HG03196 (cell line): ENCODE data around the gene KLF7.

ENCODE experiments used
- ATAC-seq: cut with Tn5 transposase; IDR thresholded peaks from one replicate; pipeline ENCODE4 v1.9.1; 2021; ENCODE audit not compliant: unreplicated experiment

KLF7 gene

DNA sequence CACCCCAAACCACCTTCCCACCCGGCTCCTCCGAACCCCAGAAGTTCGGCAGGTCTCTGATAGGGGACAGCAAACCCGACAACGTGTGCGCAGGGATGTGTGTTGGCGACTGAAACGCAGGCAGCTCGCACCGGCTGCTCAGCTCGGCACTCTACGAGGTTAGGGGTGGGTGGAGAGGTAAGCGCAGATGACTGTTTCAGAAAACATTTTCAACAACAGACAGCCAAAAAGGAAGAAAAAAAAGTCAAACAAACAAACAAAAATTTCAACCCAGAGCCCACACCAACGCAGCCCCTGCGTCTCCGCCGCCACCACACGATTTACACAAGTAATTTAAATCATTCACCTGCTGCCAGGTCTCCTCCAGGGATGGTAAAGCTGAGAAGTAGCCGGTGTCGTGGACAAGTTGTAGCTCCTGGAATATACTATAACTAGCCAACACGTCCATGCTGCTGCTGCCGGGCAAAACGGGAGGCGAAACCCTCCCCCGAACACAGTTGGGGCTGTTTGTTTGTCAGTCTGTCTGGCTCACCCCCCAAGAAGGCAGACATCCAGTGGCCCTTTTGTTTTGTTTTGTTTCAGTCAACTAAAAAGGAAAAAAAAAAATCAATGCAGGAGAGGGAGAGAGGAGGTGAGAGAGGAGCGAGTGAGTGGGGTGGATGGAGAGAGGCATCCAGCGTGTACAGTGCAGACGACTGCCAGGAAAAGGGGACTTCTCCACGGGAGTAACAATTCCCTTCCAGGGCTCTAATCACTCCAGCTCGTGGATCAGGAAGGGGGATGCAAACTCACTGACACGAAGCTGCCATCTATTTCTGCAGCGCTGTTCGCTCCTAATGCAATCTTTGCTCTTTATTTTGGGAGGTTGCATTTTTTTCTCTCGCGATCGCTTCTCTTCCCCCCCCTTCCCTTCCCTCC, at the start of gene KLF7:
TSS of gene KLF7 (minus strand) at position 828 of the 918 bp plus-strand sequence. CDS start at position 448, 380 bp downstream.
- no peak for ATAC-seq

DNA sequence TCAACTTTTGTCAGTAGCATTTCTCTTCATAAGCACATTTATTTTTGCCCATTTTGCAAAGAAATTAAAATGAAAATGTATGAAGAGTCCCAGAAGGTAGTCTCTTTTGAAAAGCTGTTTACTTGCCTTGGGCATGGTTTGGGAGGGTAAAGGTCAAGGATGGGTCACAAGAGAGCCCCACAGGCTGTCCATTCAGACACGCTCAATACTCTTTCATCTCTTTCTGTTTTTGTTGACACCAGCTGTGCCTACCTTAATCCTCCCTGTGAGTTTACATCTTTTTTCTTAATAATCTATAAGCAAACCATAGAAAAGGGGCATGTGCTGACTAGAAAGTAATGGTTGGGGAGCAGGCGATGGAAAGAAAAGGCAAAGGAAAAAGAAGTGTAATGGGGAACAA, 49.6 kb upstream of the KLF7 start:
- no peak for ATAC-seq

DNA sequence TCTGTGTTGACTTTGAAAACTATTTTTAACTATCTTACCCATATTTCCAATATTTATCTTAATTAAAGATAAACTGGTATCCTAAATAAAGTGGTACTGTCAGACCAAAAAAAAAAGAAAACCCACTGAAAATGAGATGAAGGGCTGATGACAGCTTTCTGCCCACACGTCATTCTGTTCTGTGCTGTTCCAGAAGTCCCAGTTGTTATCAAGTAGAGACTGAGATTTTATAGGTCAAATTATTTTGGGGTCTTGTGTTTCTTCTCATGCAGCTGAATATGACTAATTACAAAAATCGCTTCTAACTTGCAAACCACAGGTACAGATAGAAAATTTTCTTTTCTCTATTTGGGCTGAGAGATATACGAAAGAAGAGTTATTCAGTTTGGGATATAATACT, 48.7 kb upstream of the KLF7 start:
- no peak for ATAC-seq

DNA sequence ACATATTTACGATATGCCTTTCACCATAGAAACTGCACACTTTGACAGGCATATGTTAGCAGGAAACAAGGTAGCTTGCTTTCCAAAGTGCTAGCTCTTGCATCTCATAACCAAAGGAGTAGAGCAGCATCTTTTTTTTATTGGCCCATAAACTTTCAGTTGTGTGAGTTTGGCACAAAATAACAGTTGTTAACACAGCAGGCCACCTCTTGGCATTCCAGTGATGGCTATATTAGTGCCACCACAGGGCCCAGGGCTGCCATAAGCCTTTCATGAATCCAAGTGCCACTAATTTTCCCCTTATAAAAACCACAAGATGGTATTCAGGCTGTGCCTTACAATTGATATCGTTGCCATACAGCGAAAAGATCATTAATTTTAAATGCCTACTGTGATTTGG, 40.3 kb upstream of the KLF7 start:
- ATAC-seq, result no peak

DNA sequence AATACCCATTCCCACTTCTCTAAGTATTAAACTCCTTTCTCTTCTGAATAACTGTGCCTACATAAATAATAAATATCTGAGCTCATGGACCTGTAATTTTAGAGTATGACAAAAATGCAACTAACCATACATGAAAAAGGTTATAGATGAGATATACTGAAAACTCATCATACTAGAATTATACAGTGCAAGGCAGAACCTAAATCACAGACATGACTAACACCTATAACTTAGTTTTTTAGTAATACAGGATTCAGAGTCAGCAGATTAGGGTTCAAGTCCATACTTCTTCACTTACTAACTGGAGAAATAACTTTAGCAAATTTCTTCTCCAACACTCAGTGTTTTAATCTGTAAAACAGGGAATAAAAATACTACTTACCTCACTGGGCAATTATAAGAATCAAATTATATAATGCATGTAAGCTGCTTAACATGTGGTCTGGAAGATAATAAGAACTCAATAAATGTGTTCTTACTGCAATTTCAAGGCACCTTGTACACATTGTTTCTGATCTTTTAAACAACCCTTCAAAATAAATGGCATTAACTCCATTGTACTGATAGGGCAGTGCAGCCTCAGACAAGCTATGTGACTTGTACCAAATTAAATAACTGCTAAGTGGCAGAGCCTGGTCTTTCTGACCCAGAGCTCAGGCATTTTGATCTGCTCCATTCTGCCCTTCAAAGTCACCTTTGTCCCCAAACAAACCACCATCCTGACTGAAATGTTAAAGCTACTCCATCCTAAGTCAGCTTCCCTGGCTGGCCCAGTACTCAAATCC, 39.6 kb upstream of the KLF7 start:
- no peak for ATAC-seq

DNA sequence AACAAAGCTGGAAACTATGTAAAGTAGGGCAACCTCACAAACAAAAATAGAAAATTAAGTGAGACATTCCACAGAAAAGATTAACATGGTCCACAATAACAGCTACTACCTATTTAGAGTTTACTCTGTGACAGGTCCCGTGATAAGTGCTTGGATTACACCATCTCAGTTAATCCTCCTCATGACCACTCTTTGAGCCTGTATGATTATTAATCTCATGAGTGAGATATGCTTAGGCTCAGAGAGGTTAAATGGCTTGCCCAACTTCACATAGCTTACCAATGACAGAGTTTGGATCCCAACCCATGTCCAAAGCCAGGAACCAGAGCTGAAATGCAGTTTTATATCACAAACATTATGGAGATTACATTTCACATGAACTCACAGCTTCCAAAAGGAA, 37.3 kb upstream of the KLF7 start:
- ATAC-seq, result no peak

DNA sequence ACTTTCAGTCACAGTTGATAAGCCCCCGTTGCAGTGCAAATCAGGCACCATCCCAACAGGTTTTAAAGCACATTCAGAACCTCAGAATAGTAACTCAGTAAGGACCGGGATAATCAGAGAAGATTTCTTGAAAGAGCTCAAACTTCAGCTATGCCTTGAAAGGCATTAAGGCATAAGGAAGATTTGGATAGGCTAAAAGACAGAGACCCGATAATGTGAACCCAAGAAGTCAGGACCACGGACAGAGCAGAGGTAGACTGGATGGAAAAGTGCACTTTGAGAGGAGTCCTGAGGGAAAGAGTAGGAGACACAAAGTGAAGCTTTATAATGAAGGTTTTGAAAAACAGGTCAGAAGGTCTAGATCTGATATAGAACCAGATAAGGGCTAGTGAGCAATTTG, 36.9 kb upstream of the KLF7 start:
- no peak for ATAC-seq

DNA sequence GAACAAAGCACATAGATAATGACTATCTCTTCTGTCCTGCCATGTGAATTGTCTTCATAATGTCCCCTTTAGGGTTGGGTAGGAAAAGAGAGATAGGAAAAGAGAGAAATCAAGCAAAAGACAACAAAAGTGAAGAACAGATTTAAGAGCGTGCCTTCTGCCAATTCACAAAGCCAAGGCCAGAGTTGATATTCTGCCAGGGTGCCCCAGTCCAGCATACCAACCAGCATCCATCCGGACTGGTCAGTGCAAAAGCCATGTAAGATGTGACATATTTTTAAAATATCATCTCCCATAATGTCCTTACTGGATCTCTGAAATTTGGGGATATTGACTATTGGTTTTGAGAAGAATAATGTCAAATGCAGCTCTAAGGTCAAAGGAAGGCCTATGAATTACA, 35.7 kb upstream of the KLF7 start:
- no peak for ATAC-seq

DNA sequence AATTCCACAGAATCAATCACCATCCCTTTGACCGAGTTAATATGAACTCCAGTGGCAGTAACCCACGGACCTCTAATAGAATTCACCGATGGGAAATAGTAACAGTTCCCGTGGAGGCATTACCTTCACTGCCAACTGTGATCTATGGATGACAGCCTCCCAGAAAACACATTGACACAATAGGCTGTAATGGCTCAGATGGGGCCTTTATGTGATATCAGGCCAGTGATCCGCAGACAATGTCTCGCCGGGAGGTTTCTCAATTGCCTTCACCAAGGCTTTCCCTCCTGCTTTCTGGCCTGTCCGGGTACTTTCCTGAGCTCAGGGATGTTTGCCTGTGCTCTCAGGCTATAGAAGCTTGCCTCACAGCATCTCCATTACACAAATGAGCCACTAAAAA, 34.4 kb upstream of the KLF7 start:
- no peak for ATAC-seq

DNA sequence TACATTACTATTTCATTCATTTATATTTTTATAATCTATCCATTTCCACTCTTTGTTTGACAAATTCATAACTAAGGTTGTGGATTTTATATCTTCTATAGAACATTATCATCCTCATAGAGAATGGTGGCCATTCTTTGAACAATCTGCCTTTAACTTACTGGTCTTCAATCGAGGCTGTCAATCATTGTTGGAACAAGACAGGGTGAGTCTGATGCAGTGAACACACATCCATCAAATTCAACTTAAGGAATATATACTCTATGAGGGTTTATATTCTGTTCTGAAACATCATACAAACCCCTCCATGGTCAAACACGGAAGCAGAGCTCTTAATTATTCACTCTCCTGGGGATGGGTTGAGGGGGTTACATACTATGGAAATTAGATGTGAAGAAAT, 28.3 kb upstream of the KLF7 start:
- no peak for ATAC-seq

DNA sequence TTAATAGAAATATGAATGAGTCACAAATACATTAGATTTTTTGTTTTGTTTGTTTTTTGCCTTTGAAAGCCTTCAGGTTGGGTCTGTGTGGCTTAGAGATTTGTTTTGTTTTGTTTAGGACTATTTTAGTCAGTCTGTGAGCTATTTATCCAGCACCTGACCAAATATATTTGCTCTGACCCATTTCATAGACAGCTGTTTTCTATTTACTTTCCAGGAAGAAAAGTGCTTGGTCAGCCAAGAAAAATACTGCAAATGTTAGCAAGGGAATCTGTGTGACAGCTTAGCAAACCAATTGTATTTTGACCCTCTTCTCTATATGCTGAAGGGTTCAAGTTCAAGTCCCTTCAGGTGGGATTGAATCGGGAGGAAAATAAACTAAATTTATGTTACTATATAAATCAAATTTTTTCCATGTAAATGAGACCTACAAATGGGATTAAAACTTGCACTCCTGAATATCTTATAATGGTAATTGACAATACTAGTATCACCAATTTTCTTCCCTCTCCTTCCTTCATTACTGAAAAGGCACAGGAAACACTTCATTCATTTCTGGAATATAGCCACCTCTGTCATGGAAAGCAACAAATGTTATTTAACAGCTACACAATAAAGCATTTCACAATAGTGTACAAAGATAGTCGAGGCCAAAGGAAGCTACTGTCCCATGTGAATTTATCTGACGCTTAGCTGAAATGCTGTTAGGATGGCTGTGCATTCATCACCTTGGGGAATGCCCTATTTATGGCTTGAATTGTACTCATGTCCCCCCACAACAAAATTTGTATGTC, 23.1 kb upstream of the KLF7 start:
- ATAC-seq, result no peak

DNA sequence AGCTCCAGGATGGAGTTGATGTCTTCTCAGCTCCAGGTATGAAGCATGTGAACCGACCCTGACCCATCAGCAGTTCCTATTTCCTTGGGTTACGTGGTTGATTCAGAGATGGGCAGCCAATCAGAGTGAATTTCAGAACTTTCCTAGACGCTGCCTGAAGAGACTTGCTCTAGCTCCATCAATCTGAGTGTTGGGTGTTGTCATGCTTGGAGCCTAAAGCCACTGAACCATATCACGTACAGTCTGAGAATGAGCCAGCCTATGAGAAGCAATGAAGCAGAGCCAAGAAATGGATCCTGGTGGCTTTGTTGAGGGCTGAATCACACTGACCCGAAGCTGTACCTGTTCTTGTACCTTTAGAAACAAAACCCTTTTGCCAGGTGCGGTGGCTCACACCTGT, 19.6 kb upstream of the KLF7 start:
- ATAC-seq, result no peak

DNA sequence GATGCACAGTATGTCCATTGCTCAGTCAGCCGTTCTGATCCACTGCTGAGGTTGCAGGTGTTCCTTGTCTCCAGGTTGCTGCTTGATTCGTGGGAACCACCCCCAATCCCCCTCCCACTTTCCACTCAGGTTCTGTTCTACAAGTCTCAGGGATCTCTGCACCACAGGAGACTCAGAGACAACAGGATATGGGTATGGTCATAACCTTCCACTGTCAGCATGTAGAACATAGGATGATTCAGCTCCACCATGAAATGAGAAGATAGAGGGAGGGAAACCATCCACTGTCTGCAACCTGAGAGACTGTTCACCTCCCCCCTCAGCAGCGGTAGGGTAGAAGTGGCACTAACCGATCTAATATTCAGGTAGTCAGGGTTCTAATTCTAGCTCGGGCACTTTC, 19.0 kb upstream of the KLF7 start:
- ATAC-seq, result no peak

DNA sequence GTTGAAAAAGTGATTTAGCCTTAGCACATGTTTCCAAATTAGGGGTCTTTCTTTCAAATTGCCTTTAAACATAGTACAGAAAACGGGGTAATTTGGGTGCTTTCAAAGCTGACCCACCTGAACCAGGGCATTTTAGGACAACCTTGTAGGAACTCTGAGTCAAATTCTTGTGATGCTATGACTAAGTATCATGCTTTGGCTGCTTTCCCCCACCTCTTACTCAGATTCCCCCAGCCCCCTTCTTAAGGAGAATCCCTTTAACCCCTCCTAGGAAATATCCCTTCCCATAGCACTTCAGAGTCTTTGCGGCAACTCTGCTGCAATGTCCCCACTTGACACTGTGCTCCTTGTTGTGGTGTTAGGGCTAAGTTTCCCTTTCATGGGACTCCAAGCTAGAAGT, 18.6 kb upstream of the KLF7 start:
- no peak for ATAC-seq

DNA sequence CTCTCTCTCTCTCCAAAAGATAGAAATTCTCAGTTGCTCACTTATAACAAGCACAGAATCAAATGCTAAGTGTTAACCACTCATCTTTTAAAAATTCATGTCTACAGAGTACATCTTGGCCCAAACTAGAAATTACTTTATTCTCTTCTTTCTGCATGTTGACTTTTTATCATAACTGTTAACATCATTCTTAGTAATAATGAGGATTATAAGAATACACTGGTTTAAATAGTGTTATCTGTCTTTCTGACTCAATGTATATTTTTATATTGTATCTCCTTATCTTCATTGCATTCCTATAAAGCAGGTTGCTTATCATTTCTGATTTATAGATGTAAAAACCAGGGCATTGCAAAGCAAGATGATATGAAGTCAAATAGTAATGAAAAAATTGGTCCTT, 17.8 kb upstream of the KLF7 start:
- no peak for ATAC-seq

DNA sequence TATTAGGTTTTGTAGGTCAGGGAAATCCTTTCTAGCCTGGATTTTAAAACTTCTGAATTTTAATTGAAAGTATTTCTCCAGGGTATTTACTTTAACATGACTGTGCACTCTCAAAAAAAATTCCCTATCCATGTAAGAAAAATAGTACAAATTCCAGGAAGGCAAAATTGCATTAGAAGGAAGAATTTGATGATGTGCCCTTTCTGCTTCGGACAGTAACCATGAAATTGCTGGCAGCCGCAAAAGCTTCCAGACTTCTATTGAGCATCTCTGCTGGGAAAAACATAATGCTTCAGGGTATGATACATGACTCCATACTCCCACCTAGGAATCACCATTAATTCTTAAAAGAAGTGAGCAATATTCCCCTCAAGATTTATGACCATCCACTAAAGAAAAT, 17.2 kb upstream of the KLF7 start:
- no peak for ATAC-seq

DNA sequence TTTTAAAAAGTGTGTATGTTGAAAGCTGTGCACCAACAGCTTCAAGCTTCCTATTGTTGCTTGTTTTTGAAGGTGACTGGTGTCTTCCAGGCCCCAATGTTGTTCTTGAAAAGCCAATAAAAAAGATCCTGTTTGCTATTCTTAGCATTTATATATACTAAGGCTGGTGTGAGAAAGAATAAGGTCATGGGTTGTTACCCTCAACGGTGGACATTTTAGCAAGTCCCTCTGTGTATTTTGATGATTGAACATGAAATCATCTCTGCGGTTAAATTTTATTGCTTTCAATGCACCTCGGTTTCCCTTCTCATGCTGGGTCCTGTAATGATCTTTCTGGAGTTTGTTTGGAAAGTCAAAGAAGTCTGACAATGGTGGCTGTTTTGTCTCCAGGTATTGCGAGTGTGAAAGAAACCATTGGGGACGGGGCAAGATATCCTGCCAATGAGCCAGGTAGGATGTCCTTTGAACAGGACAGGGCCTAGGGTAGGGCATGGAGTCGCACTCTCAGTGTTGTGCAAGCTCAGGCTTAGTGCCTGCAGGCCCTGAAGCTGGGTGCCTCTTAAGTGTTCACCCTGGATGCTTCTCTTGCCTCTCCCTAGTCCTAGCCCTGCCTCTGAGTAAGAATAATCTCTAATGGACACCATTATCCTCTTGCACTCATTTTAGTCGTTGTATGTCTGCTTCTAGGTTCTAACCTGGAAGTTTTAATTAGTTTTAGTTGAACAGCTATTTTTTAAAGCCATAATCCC, 16.0 kb upstream of the KLF7 start:
- no peak for ATAC-seq

DNA sequence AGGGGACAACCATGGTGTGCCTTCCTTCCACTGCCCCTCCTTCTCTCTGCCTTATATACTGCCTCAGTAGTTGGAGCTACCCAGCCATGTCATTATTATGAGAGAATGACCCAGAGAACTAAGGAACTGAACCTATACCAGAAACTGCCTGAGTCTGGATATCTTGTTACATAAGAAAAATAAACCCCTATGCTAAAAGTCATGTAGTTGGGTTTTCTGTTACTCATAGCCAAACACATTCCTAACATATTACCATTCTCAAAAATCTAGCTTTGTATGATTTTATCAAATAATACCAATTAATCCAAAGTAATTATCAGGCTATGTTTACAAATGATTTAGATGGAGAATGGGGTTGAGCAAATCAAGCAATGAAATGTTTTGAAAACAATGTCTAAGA, 15.0 kb upstream of the KLF7 start:
- ATAC-seq, result no peak

DNA sequence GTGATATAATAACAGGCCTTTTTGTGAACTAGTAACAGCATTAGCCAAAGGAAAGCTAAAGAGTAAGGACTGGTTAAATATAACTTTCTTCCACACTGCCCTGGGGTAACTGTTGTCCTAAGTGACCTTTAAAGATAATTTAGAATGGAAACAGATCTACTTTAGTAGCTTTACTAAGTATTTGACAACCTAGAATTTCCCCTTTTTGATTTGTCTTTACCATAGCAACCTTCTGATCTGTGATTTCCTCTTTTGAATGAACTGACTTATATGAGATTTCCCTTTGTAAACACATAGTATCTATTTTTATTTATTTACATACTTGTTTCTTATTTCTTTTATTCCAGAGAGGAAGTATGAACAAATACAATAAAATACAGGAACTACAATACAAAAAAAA, 10.5 kb upstream of the KLF7 start:
- ATAC-seq, result no peak

DNA sequence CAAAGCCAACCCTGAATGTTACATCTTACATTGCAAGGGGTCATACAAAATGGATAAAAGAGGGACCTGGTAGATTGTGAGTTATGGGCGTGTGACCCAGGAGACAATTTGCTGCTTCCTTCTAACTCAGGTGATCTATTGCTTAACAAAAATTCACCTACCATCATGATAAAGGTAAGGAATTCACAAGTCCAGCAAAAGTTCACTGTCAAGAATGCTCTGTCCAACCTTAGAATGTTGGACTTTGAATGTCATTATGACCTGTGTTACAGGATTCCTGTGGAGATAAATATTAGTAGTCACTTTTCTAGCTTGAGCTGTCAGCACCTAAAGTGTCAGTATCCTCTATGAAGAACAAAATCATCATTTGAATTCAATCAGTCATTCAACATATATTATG, 7.9 kb upstream of the KLF7 start:
- ATAC-seq, result no peak
